Measurements from ENCODE around the gene JMJD1C.

Gene JMJD1C

DNA sequence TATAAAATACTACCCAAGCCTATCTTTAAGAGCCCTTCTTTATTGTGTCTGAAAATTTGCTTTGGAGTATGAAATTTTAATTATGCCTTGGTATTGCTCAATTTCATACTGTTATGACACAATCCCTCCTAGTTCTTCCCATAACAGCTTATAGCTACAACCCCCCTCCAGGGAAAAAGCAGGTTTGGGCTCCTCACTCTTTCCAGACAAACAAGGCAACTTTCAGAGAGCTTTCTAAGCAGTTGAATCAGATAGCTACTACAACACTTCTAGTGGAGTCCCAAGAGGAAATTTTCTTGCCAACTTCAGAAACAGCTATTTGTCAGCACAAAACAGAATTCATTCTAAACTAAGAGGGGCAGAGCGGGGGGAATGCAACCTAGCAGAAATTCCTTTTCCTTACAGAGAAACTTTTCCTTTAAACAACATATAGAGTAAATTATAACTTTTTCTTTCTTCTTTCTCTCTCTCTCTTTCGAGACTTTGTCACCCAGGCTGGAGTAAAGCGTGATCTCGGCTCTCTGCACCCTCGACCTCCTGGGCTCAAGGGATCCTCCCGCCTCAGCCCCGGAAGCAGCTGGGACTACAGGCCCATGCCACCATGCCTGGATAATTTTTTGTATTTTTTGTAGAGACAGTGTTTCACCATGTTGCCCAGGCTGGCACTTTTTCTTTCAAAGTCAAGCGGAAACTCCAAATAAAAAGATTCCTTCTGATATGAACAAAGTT, 26.0 kb upstream of the JMJD1C start:
- H3K4me1 ChIP-seq (ENCODE audit: control insufficient read depth, low read length) = no peaks in the 10 kb centered on the region
- TF ChIP-seq EZH2phosphoT487 (IDR thresholded peaks at IDR 0.05; ENCODE audit: borderline replicate concordance, low read length) = no peak

DNA sequence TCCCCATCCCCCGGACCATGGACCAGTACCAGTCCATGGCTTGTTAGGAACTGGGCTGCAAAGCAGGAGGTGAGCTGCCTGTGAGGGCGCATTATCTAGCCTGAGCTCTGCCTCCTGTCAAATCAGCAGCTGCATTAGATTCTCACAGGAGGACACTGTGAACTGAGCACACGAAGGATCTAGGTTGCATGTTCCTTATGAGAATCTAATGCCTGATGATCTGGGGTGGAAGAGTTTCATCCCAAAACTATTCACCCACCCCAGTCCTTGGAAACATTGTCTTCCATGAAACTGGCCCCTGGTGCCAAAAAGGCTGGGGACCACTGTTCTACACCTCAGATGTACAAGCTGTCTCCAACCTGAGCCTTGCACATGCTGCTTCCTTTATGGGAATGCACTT, 24.1 kb upstream of the JMJD1C start:
- Histone ChIP-seq H3K4me3 (ENCODE audit: low read length) (no peak overlapping the region), H3K9me3 (ENCODE audit: control insufficient read depth, insufficient read depth, low read length) (no peaks in the 10 kb centered on the region), H3K36me3 (ENCODE audit: control insufficient read depth, low read length) (no peaks in the 10 kb centered on the region), H3K4me2 (ENCODE audit: low read length) (no peak overlapping the region), H3K79me2 (ENCODE audit: control insufficient read depth, low read length) (peaks cover 53% of the 10 kb centered on the region), H3K9me2 (replicated peaks; ENCODE audit: control insufficient read depth, low read length) (no peaks in the 10 kb centered on the region), H4K20me1 (ENCODE audit: control insufficient read depth, insufficient read depth, low read depth, low read length) (0 out of 2 replicates have a peak, but pooled peaks cover 7% of the 10 kb centered on the region), H3F3A (ENCODE audit: control insufficient read depth, insufficient read depth) (no peaks in the 10 kb centered on the region), H3K27ac (ENCODE audit: low read depth, low read length) (no peak overlapping the region), H3K27me3 (ENCODE audit: control insufficient read depth, low read length) (no peaks in the 10 kb centered on the region), H3K4me1 (ENCODE audit: control insufficient read depth, low read length) (no peaks in the 10 kb centered on the region)
- no peak for TF ChIP-seq EZH2phosphoT487 (IDR thresholded peaks at IDR 0.05; ENCODE audit: borderline replicate concordance, low read length)
- TF ChIP-seq, protein P1, sequence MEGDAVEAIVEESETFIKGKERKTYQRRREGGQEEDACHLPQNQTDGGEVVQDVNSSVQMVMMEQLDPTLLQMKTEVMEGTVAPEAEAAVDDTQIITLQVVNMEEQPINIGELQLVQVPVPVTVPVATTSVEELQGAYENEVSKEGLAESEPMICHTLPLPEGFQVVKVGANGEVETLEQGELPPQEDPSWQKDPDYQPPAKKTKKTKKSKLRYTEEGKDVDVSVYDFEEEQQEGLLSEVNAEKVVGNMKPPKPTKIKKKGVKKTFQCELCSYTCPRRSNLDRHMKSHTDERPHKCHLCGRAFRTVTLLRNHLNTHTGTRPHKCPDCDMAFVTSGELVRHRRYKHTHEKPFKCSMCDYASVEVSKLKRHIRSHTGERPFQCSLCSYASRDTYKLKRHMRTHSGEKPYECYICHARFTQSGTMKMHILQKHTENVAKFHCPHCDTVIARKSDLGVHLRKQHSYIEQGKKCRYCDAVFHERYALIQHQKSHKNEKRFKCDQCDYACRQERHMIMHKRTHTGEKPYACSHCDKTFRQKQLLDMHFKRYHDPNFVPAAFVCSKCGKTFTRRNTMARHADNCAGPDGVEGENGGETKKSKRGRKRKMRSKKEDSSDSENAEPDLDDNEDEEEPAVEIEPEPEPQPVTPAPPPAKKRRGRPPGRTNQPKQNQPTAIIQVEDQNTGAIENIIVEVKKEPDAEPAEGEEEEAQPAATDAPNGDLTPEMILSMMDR (IDR thresholded peaks at IDR 0.05; ENCODE audit: low read depth, low read length, poor library complexity, severe bottlenecking) = no peak

More for the DNA sequence above, 26.0 kb upstream of the JMJD1C start:
- Histone ChIP-seq H3K4me3 (ENCODE audit: low read length) (no peak overlapping the region), H3K9me3 (ENCODE audit: control insufficient read depth, insufficient read depth, low read length) (no peaks in the 10 kb centered on the region), H3K36me3 (ENCODE audit: control insufficient read depth, low read length) (no peaks in the 10 kb centered on the region), H3K27ac (ENCODE audit: low read depth, low read length) (no peak overlapping the region), H3K4me2 (ENCODE audit: low read length) (no peak overlapping the region), H3K27me3 (ENCODE audit: control insufficient read depth, low read length) (no peaks in the 10 kb centered on the region), H4K20me1 (ENCODE audit: control insufficient read depth, insufficient read depth, low read depth, low read length) (no peaks in the 10 kb centered on the region), H3K79me2 (ENCODE audit: control insufficient read depth, low read length) (peaks cover 51% of the 10 kb centered on the region), H3F3A (ENCODE audit: control insufficient read depth, insufficient read depth) (no peaks in the 10 kb centered on the region), H3K9me2 (replicated peaks; ENCODE audit: control insufficient read depth, low read length) (no peaks in the 10 kb centered on the region)

DNA sequence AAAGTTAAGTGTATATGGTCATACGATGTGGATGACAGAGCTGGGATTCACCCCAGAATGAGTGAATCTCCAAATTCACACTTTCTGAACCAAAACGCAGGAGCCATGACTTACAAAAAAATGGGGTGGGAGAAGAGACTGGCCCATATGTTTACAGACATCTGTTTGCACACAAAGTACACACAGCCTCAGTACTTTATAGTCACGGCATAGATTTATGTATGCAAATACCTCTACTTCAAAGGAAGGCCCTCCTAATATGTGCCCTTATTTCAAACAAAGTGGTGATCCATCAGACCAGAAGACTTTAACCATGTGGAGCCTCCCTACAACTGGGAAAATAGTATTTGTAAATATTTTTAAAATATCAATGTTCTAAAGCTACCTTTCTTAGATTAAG, 22.2 kb upstream of the JMJD1C start:
- Histone ChIP-seq H3K27ac (ENCODE audit: low read depth, low read length) (no peak overlapping the region), H4K20me1 (ENCODE audit: control insufficient read depth, insufficient read depth, low read depth, low read length) (0 out of 2 replicates have a peak, but pooled peaks cover 7% of the 10 kb centered on the region), H3K79me2 (ENCODE audit: control insufficient read depth, low read length) (peaks cover 49% of the 10 kb centered on the region), H3K9me2 (replicated peaks; ENCODE audit: control insufficient read depth, low read length) (no peaks in the 10 kb centered on the region), H3K36me3 (ENCODE audit: control insufficient read depth, low read length) (no peaks in the 10 kb centered on the region), H3K4me2 (ENCODE audit: low read length) (no peak overlapping the region), H3K4me1 (ENCODE audit: control insufficient read depth, low read length) (no peaks in the 10 kb centered on the region), H3F3A (ENCODE audit: control insufficient read depth, insufficient read depth) (no peaks in the 10 kb centered on the region), H3K4me3 (ENCODE audit: low read length) (no peak overlapping the region), H3K9me3 (ENCODE audit: control insufficient read depth, insufficient read depth, low read length) (no peaks in the 10 kb centered on the region), H3K27me3 (ENCODE audit: control insufficient read depth, low read length) (no peaks in the 10 kb centered on the region)
- TF ChIP-seq EZH2phosphoT487 (IDR thresholded peaks at IDR 0.05; ENCODE audit: borderline replicate concordance, low read length) = no peak

DNA sequence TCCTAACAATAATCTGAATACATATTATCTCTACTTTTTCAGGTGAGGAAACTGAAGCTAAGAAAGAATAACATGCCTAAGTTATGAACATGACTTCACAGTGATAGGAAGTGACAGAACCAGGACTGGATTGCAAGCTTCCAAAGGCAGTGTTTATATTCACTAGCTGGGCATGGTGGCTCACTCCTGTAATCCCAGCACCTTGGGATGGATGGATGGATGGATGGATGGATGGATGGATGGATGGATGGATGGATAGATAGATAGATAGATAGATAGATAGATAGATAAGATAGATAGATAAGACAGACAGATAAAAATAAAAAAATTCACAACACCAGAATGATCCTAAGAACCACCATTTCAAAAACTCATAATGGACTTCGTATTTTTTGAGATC, 18.2 kb upstream of the JMJD1C start:
- Histone ChIP-seq H4K20me1 (ENCODE audit: control insufficient read depth, insufficient read depth, low read depth, low read length) (0 out of 2 replicates have a peak, but pooled peaks cover 7% of the 10 kb centered on the region), H3K9me3 (ENCODE audit: control insufficient read depth, insufficient read depth, low read length) (no peaks in the 10 kb centered on the region), H3K27ac (ENCODE audit: low read depth, low read length) (no peak overlapping the region), H3K27me3 (ENCODE audit: control insufficient read depth, low read length) (no peaks in the 10 kb centered on the region), H3F3A (ENCODE audit: control insufficient read depth, insufficient read depth) (no peaks in the 10 kb centered on the region), H3K4me2 (ENCODE audit: low read length) (no peak overlapping the region), H3K4me1 (ENCODE audit: control insufficient read depth, low read length) (0 out of 2 replicates have a peak, but pooled peaks cover 4% of the 10 kb centered on the region), H3K4me3 (ENCODE audit: low read length) (no peak overlapping the region), H3K9me2 (replicated peaks; ENCODE audit: control insufficient read depth, low read length) (no peaks in the 10 kb centered on the region), H3K36me3 (ENCODE audit: control insufficient read depth, low read length) (no peaks in the 10 kb centered on the region), H3K79me2 (ENCODE audit: control insufficient read depth, low read length) (peaks cover 53% of the 10 kb centered on the region)
- TF ChIP-seq, protein P1 (IDR thresholded peaks at IDR 0.05; ENCODE audit: low read depth, low read length, poor library complexity, severe bottlenecking) = no peak
